ENCODE measurements around the gene TCP11.

TCP11 gene

DNA sequence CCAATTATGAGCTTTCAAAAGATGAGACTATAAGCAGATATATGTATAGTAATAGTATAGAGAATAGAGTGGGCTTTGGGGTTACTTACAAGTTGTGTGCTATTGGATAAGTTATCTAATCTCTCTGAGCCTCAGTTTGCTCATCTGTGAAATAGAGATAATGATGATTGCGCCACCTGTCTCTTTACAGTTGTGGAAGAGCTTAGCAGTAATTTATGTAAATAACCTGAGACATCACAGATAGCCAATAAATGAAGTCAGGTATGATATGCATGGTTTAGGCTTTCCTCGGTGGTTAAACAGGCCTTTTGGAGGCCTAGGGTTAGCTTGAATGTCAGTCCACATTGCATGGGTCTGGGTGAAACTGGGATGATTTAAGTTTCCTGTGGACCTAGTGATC lies 42.8 kb upstream of the TCP11 start:
- TF ChIP-seq, protein P1, sequence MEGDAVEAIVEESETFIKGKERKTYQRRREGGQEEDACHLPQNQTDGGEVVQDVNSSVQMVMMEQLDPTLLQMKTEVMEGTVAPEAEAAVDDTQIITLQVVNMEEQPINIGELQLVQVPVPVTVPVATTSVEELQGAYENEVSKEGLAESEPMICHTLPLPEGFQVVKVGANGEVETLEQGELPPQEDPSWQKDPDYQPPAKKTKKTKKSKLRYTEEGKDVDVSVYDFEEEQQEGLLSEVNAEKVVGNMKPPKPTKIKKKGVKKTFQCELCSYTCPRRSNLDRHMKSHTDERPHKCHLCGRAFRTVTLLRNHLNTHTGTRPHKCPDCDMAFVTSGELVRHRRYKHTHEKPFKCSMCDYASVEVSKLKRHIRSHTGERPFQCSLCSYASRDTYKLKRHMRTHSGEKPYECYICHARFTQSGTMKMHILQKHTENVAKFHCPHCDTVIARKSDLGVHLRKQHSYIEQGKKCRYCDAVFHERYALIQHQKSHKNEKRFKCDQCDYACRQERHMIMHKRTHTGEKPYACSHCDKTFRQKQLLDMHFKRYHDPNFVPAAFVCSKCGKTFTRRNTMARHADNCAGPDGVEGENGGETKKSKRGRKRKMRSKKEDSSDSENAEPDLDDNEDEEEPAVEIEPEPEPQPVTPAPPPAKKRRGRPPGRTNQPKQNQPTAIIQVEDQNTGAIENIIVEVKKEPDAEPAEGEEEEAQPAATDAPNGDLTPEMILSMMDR (IDR thresholded peaks at IDR 0.05): no peak

DNA sequence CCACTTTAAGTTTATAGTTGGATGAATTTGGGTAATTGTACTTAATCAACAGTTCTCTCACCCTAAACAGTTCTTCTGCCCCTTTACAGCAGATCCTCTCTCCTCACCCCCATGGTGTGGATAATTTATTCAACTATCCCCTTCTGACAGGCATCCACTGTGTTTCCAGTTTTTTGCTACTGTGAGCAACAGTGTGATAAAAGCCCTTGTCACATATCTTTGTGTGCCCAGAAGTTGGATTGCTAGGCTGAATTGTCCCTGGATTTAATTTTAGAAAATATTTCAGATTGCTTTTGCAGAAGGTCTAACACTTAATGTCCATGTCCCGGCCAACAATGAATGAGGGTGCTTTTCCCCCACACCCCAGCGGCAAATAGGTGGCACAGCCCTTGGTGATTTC lies 42.1 kb upstream of the TCP11 start:
- TF ChIP-seq, protein P1 (IDR thresholded peaks at IDR 0.05): no peak

DNA sequence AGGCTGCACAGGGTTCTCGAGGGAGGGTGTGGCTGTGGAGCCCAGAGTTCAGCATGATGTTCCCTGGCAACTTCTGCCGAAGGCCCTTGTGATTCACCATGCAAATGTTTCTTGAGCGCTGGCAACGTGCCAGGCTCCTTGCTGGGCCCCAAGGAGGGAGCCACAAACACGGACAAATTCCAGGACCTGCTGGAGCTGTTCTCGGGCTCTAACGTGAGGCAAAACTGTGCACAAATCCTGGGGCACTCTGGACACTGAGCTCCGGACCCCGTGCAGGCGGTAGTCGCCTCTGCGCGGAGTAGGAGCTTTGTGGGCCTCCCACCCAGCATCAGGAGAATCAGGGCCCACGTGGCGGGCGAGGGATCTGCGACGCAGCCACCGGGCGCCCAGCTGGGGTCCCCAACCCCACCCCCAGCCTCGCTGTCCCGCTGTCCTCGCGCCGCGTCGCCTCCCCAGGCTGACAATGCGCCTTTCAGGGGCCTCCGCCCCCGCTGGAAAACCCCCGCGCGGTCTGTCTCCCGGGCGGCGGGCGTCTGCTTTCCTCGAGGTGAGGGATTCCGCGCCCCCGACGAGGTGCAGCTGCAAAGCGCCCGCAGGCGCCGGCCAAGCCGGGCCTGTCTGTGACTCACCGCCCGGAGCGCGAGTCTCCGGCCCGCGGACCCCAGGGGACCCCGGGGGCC lies 40.9 kb upstream of the TCP11 start:
- TF ChIP-seq, protein P1 (IDR thresholded peaks at IDR 0.05): no peak

DNA sequence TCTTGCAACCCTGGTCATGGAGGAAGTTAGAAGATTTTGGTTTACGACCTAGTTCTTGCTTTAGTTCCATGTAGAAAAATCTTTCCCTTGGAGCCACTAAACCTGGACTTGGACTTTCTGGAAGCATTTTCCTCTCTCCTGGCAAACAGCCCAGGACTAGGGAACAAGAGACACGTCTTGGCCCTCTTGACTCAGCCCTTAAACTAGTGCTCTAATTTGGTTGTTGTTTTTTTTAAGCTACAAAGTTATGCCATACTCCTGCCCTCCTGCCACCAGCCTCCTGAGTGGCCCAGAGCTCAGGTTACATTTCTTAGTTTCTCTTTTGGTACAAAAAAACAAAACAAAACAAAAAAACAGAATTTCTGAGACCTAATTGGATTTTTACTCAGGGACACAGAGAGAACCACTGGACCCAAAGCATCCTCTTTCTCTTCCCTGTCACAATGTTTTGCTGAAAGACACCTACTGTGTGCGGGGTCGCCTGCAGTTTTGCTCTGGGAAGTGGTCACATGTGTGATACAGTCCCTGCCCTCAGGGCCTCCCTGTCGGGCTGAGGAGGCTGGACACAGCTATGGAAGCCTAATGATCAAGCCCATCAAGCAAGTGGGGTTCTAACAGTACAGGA lies 40.3 kb upstream of the TCP11 start:
- TF ChIP-seq, protein P1 (IDR thresholded peaks at IDR 0.05): no peak

DNA sequence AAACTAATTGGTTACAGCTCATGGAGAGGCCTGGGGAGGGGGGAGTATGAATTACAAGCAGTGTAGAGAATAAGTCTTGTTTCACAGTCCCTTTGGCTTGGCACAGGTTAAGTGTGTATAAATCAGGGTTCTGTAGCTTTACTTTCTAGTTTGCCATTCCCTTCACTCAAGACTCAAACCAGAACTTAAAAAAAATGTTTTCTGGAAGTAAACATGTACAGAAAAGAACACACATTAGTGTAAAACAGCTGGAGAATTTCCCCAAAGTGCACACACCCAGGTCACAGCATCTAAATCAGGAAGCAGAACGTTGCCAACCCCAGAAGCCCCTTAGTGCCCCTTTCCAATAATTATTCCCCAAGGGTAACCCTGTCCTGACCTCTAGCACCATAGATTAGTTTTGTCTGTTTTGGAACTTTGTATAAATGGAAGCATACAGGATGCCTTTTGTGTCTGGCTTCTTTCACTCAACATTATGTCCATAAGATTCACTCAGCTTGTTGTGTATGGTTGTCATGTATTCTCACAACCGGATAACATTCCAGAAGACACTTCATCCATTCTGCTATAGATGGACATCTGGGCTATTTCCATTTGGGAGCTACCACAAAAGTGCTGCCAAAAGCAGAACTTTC lies 38.9 kb upstream of the TCP11 start:
- TF ChIP-seq, protein P1 (IDR thresholded peaks at IDR 0.05): no peak

DNA sequence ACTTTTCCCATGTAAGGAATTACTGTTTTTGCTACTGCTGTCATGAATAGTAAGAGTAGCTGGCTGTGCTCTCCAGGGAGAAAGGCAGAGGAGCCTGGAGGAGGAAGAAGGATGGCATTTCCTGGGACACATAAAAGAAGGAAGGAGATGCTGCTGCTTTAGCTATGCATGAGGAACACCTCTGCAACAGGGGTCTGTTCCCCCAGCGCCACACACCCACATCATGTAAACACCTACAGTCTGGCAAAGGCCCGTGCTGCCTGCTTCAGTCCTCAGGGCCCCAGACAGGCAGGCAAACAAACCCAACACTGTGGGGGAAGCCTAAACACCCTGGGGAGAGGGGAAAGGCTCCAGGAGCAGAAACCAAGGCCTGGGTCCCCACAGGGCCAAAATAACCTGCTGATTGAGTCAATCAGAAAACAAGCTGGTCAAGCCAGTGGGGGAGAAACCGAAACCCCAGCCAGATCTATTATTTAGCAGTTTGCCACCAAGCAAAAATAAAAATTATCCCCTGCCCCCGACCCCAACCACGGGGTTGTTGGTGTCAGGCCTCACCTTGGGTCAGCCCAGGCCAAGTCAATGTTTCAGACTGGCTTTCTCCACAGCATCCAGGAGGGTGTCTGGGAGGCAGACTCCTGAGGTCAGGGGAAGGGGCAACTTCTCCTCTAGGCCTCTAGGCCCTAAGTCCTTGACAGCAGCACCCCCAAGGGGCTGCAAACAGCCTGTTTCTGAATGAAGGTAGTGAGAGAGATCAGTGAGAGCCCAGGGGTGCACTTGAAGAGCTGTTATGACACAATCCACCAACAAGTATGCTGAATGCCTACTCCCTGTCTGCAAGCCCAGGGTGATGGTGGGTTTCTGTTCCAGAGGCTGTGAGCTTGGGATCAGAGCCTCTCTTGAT lies 38.0 kb upstream of the TCP11 start:
- TF ChIP-seq, protein P1 (IDR thresholded peaks at IDR 0.05): no peak

DNA sequence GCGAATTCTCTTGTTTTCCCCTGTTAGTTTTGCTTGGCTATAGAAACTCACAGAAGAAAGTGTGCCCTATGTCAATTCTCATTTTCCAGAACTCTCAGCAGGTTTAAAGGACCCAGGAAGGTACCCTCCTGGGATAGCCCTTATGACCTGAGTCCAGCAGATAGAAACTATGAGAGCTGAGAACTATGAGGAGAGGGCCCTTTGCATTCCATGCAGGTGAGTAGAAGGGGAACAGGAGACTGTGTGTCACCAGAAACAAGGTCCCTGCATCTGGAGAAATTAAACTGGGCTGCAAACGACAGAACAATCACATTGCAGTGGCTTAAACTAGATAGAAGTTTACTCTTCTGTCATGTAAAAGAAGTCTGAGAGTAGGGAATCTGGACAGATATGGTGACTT lies 36.9 kb upstream of the TCP11 start:
- TF ChIP-seq, protein P1 (IDR thresholded peaks at IDR 0.05): no peak

Measured in LNCAP (cell line).